ENCODE data around the gene ZBTB12. TPM values are rescaled to one million over a fixed set of nuclear protein-coding genes. Genes with fewer than 3 reads are reported as not detected.

The ZBTB12 gene
- total and polyA plus RNA-seq, 2 of the 13 experiments (the other 11 are each of a cell fraction or from before 2014, with no cell fraction given) = 4.8 to 6.0 TPM

GRCh38 chr6:31877125-31877650 is 24.7 kb downstream of the ZBTB12 start (continued):
- TF ChIP-seq PAXIP1 (CRISPR knock-in tag; conservative IDR thresholded peaks at IDR 0.05) = no peak
- no peak for TF ChIP-seq HIC2 (CRISPR knock-in tag; IDR thresholded peaks at IDR 0.05; ENCODE audit: low read depth)
- TF ChIP-seq MXD3 (CRISPR knock-in tag; IDR thresholded peaks at IDR 0.05) = 0 out of 2 replicates have a peak, but pooled peaks have one; percentile 15
- no peak for TF ChIP-seq XBP1 (CRISPR knock-in tag; IDR thresholded peaks at IDR 0.05)
- TF ChIP-seq ARNT (IDR thresholded peaks at IDR 0.05) = no peak
- TF ChIP-seq ZNF138 (CRISPR knock-in tag; IDR thresholded peaks at IDR 0.05; ENCODE audit: low read depth) = no peak
- no peak for TF ChIP-seq BCL6 (CRISPR knock-in tag; IDR thresholded peaks at IDR 0.05)
- 0 out of 2 replicates have a peak, but pooled peaks have one; percentile 46 for TF ChIP-seq NR2C2 (CRISPR knock-in tag; IDR thresholded peaks at IDR 0.05; ENCODE audit: borderline replicate concordance)
- TF ChIP-seq ZNF788 (CRISPR knock-in tag; IDR thresholded peaks at IDR 0.05; ENCODE audit: borderline replicate concordance) = no peak
- no peak for TF ChIP-seq ADNP (CRISPR knock-in tag; IDR thresholded peaks at IDR 0.05)
- no peak for TF ChIP-seq MXI1 (IDR thresholded peaks at IDR 0.05; ENCODE audit: borderline replicate concordance, low read depth, low read length)
- TF ChIP-seq HBP1 (CRISPR knock-in tag; IDR thresholded peaks at IDR 0.05; ENCODE audit: low read depth) = no peak
- no peak for TF ChIP-seq ZNF619 (CRISPR knock-in tag; IDR thresholded peaks at IDR 0.05)
- no peak for TF ChIP-seq CREBL2 (CRISPR knock-in tag; IDR thresholded peaks at IDR 0.05; ENCODE audit: borderline replicate concordance)
- 0 out of 2 replicates have a peak, but pooled peaks have one; percentile 10 for TF ChIP-seq TFDP1 (CRISPR knock-in tag; IDR thresholded peaks at IDR 0.05; ENCODE audit: borderline replicate concordance)
- TF ChIP-seq ZNF333 (CRISPR knock-in tag; IDR thresholded peaks at IDR 0.05; ENCODE audit: borderline replicate concordance) = no peak
- TF ChIP-seq NR2F6 (IDR thresholded peaks at IDR 0.05) = peak; percentile 37; the same call in 1 of the 2 replicates
- no peak for TF ChIP-seq NR2F6 (CRISPR knock-in tag; IDR thresholded peaks at IDR 0.05)
- TF ChIP-seq ZNF558 (CRISPR knock-in tag; IDR thresholded peaks at IDR 0.05; ENCODE audit: borderline replicate concordance) = no peak
- 0 out of 2 replicates have a peak, but pooled peaks have one; percentile 25 for TF ChIP-seq ZNF839 (CRISPR knock-in tag; IDR thresholded peaks at IDR 0.05; ENCODE audit: borderline replicate concordance)

Measured in HepG2 (cell line).